Hematopoietic multipotent progenitor cell treated with erythropoietin and hydrocortisone succinate and interleukin-3 and kit ligand, for 4 days (in vitro differentiated cells): Measurements from ENCODE around the gene ADAMTS19.
"Not testable (repeated sequence)": the region's sequence is repeated elsewhere in the genome, so short reads cannot be mapped to it uniquely, and the experiment has no call there.

Experiments
- DNase-seq: peaks from one replicate; pipeline ENCODE4 v3.0.0-alpha.2; 2015

Gene ADAMTS19

DNA sequence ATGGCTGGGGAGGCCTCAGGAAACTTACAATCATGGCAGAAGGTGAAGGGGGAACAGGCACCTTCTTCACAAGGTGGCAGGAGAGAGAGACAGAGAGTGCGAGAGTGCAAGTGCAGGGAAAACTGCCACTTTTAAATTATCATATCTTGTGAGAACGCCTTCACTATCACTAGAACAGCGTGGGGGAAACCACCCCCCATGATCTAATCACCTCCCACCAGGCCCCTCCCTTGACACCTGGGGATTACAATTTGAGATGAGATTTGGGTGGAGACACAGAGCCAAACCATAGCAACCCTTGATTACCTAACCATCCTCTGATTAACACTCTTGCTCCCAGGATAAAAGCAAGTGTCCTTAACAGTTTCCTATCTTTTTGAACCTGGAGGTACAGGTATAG is 21.1 kb downstream of the ADAMTS19 start:
- DNase-seq, result no peak

DNA sequence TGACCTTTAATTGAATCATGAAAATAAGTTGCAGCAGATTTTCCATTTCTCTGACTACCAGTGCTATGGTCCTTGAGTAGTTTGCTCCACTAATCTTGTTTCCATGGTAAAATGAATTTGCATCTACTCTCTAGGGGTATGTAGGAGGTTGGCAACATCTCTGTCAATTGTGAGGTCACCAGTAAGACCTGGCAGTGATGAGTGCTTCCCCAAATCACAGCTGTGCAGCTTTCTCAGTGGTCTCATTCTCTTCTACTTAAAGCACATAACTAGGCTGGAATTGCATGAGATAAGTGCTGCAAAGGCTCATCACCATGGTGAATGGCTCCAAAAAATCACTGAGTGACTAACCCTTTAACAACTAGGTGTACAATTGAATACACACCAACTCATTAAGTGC is 36.3 kb downstream of the ADAMTS19 start:
- DNase-seq, result no peak

DNA sequence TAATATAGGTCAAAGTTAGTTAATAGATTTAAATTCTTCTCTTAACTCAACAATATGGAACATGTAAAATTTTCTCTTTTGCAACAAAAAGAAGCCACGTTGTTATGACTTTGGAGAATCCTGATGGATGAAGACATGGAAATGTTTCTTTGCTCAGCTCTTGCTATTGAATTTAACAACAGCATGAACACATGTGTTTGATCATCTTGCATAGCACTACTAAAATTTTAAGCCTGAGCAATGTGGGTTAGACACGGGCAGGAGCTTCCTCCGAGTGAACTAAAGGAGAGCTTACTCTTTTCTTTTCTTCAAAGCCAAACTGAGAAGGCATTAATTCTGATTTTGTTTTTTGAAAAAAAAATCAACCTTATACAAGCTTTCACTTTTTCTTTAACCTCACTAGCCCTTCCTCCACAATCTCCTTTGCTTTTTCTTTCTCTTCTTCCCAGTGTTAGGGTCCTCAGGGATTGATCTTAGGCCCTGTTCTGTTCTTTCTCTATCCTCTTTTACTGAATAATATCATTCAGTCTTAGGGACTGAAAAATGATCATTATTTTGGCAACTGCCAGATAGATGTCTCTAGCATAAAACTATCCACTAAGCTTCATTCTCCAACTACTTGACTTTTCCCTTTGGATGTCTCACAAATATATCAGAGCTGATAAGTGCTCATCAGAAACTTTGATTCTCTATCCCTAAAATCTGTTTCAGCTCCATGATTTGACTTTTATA is 36.9 kb downstream of the ADAMTS19 start:
- DNase-seq, result no peak

DNA sequence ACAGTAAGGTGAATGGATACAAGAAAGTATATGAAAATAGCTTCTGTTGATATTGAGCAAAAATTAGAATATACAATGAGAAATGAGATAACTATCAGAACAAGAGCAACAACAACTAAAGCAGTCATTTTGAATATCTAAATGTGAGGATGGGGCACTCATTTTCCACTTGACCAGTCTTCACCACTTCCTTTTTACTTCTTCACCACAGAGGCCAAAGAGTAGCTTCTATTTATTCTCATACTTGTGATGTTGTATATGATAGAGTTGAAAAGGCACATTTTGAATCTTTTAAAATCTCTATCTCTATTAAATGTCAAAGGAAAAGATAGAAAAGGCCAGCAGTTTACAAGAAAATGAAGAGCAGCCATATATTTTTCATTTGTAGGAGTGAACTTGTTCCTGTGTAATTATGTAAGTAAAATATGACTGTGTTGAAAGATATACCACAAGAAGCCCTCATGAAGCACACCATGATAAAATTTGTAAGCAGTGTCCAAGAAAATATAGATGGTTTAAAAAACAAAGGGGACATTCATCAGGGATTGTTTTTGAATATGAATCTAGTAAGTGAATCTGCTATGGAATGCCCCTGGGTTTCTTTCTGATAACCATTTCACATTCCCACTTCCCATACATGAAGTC is 39.2 kb downstream of the ADAMTS19 start:
- no peak for DNase-seq

DNA sequence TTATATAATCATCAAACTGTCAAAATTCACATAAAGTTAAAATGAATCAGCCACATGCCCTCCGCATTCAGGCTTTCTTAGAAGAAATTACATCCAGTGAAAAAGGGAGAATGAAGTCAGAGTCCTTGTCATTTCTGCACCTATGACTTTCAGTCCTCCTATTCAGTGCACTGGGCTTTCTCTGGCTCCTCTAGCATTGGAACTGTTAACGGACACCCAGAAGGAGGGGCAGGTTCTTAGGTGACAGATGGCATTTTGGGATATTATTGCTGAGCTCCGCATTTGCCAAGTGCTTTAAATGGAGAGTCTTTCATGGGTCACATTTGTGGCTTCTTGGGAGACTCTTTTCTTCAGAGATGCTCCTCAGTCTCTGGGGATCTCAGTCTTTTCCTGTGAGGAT is 40.0 kb downstream of the ADAMTS19 start:
- DNase-seq, result no peak

DNA sequence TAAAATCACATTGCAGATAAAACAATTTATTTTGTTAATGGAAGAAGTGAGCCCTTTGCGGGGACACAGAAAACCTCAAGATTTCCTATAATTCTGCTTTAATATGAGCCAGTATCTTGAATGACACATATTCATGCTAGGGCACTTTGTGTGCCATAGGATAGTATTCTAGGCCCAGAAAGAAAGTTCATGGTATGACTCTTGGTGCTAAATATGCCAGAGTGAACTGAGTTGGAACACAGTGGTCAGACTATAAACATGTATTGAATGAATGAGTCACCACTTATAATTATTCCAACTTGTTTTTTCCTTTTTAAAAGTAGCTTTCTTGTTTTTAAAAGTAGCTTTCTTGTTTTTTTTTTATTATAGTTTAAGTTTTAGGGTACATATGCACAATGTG is 46.0 kb downstream of the ADAMTS19 start:
- DNase-seq, result no peak

DNA sequence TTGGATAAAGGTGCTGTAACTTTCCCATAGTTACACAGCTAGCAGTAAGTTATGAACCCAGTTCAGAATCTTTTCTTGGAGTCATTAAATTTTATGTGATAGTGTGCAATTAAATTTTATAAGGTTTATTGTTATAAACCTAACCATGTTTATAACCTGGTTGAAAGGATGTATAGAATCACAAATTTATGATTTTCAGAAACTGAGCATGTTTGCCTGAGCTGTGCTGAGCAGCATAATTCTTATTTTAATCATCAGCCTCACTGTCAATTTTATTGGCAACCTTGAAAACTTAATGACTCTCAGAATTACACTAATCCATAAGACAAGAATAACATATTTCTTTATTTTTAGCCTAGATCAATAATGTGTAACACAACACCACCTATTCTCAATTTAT is 46.9 kb downstream of the ADAMTS19 start:
- no peak for DNase-seq

DNA sequence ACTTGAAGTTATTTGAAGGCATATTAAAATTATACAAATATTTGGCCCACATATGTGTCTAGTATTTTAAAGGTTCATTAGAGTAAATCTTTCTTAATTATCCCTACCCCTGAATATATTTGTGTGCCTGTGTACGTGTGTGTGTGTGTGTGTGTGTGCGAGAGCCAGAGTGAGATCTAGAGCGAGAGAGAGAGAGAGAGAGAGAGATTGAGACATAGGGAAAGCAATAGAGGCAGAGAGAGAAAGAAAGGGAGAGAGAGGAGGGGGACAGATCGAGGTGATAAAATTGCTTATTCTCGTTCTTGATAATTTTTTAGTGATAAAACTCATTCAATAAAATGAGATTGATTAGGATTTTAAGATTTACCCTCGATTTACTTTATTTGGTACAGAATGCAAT is 47.4 kb downstream of the ADAMTS19 start:
- no peak for DNase-seq

DNA sequence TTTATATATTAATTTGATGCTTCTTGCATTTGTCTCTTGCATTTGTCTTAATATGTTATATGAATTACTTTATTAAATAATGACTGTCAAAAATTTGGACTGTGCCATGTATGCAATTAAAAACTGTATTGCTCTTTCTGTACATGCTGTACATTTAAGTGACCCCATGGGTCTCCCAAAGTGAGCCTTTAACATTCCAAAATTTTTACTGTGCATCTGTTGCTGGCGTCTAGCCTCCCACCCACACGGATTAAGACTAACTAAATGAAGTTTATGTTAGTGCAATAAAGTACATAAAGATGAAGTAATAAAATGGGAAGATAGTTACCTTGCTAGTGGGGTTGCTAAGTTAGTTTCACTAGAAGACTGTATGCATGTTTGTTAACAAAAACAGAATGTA is 48.5 kb downstream of the ADAMTS19 start:
- DNase-seq, result no peak

DNA sequence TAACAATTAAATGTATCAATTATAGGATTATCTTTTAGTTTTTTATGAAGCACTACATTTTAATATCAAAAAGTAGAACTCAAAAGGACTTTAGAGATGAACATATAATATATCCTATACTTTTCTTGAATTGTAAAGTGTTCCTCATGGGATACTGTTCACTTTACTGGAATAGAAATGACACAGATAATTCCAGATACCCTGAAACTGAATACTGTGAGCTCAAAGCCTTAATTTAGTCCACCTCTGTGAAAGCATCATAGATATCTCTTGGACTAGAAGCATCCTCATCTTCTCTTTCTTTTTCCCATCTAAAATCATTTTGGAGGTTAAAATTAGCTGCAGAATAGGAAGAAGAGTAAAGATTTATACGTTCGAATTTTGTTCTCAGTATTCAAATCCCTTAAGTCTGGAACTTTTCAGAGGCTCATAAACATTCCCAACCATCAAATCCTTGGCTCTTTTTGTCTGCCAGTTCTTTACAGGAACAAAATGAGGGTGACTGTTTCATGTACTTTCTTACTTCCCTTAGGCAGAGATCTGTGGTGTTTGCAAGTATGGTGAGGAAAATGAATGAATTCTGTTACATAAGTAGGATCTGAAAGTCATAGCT is 49.4 kb downstream of the ADAMTS19 start:
- no peak for DNase-seq

DNA sequence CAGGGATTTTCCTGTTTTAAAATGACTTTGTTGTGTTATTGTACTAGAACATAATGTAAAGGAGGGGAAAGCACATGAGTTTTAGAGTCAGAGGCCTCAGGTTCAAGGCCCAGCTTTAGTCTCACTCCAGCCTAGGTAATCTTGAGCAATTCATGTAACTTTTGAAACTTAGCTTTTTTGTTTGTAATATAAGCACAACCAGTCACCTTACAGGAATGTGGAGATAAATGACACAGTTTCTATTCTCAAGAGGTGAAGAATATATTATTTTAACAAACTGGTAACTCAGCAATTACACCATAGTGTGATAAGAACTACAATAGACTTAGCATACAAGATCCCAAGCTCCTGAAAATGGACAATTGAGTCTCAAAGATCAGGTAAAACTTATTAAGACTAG is 51.2 kb downstream of the ADAMTS19 start:
- DNase-seq, result no peak

DNA sequence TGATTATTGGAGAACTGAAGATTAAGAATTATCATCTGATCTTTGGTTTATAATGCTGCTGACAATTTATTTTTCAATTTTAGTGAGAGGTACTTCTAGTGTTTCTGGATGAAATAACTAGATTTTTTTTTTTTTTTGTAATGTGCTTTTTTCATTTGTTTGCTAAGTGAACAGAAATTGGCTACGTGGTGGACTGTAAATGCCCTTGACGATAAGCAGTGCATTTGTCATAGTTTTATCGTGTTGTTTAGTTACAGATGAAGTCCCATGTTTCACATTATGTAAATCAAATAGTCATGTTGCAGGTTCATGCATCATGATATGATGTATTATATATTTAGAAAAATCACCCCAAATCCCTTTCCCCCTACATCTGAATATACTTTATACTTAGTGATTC is 81.0 kb downstream of the ADAMTS19 start:
- no peak for DNase-seq

DNA sequence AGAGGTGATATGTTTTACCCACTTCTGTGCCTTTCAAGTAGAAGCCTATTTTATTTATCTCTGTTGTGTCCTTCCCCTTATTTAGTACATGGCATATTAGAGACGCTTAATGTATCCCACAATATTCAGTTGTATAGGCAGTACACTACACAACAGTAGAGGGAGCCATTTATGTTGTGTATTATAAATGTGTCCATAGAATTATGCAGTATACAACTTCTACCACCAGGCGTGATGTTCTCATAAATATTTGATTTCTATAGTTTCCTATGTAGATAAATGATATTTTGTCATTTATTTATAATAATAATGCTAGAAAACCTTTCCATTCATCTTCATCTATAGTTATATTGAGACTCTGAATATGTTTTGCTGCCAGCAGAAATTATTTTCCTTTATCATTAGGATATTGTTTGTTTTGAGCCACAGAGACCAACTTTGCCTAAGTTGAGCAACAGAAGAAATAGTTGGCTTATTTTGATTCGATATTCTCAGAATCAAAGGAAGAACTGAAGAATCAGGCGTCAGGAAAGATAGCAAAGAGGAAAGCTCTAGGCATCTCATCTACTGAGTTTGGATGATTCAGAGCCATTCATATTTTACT is 81.7 kb downstream of the ADAMTS19 start:
- DNase-seq, result peak; percentile 73

DNA sequence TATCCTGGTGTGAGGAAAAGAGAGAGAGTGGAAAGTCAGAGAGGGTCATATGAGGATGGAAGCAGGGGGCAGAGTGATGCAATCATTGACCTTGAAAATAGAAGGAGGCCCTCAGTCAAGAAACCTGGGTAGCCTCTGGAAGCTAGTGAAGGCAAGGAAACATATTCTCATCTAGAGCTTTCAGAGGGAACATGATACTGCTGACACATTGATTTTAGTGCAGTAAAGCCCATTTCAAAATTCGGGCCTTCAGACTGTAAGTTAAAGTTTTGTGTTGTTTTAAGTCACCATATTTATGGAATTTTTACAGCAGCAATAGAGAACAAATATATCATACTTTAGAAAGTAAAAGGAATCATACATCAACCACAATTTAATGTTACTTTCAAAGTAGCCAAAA is 87.0 kb downstream of the ADAMTS19 start:
- DNase-seq, result no peak

DNA sequence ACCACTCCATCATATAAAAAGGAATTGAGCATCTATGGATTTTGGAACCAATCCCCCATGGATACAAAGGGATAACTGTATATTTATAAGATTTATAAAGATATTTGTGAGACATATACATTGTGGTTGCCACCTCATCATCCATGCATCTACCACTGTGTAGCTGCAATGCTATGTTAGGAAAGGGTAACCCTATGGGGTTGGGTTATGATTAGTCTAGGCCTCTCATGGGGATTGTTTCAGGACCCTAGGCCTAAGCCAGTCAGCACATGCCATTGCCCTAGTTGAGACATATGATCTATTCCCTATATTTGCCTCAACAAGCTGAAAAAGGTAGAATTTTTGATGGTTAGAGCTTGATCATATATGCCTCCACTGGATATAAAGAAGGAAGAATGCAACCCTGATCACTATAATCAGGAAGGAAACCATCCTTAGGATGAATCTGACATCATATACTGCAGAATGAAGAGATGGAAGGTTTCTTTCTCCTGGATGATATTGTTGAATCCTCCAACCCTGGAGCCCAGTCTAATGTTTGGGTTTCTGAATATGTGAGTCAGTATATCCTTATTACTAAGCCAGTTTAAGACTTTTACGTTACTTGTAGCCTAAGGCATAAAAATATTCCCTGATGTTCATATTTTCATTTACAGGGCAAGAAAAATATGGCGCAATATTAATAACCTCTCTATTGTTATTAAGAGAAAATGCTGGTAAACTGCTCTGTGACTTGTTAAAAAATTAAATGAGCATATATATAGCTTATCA is 94.2 kb downstream of the ADAMTS19 start:
- no peak for DNase-seq

DNA sequence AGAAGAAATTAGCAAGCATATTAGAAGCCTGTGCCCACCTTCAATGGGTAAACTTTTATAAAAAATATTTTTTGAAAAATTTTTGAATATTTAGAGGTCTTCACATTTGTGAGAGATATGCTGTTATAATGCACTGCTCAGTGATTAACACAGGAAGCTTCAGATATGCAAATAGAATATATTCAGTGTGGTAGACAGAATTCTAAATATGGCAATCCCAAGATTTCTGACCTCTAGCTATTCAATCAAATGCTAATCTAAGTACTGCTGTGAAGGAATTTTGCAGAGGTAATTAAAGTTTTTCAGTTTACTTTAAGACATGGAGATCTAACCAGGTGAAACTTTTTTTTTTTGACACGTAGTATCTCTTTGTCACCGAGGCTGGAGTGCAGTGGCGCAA is 103.5 kb downstream of the ADAMTS19 start:
- DNase-seq, result no peak

DNA sequence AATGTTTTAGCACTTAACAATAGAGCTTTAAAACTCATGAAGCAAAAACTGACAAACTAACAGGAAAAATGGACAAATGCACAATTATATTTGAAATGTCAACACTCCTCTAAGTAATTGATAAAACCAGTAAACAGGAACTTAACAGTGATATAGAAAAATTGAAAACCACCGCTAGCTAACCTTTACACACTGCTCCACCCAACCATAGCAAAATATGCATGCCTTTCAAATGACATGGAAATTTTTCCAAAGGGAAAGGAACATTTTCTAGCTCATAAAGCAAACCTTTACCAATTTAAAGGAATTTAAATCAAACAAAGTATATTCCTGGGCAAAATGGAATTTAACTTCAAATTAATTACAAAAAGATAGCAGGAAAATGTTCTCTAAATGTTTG is 109.2 kb downstream of the ADAMTS19 start:
- no peak for DNase-seq

DNA sequence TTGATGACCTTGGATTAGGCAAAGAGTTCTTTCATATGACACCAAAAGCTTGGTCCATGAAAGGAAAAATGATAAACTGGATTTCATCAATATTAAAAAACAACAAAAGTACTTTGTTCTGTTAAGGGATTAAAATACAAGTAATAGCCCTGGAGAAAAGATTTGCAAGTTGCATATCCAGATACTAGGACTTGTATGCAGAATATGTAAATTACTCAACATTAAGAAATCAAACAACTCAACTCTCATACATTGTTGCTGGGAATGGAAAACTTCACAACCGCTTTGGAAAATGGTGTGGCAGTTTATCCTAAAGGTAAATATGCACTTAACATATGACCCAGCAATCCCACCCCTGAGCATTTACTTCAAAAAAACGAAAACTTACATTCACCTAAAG is 112.0 kb downstream of the ADAMTS19 start:
- no peak for DNase-seq

DNA sequence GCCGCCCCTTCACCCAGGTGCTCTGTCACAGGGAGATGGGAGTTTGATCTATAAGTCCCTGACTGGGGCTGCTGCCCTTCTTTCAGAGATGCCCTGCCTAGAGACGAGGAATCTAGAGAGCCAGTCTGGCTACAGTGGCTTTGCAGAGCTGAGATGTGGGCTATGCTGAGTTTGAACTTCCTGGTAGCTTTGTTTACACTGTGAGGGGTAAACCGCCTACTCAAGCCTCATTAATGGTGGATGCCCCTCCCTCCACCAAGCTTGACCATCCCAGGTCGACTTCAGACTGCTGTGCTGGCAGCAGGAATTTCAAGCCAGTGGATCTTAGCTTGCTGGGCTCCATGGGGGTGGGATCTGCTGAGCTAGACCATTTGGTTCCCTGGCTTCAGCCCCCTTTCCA is 124.4 kb downstream of the ADAMTS19 start:
- DNase-seq, result not testable (repeated sequence)

DNA sequence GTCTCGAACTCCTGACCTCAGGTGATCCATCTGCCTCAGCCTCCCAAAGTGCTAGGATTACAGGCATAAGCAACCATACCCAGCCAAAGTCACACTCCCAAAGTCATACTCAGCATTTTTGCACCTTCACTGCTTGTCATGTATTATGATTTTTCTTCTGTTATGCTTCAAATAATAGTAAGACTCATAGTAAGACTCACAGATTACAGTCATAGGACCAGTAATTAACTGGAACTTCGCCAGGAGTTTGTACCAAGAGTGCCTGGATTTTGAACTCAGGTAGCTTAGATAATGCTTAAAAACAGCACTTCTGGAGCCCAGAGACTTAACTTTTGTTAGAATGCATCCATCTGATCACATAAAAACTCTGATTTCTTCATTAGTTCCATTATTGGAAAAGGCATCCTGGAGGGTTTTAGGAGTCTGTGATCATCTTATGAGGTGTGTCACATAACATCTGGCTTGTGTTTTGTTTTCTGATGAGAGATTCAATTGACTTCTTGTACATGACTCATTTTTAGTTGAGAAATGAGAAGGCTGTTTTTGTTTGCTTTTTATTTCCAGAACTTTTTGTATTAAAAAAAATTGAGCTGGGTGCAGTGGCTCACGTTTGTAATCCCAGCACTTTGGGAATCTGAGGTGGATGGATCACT is 131.5 kb downstream of the ADAMTS19 start:
- DNase-seq, result no peak

DNA sequence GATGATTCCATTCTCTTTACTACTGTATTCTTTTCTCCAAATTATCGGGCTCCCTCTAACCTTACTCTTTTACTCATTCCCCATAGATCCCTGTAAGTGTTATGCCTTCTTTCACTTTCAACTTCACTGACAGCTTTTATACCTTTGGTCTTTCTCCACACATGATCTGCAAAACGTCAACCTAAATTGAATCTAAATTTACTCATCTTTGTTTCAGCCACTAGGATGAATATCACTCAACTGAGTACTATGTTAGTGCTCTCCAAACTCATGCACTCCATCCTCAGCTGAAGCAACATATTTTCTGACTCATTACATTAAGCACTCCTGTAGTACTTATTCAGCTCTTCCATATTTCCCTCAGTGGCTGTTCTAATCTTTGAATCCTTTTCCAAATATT is 133.4 kb downstream of the ADAMTS19 start:
- DNase-seq, result no peak

DNA sequence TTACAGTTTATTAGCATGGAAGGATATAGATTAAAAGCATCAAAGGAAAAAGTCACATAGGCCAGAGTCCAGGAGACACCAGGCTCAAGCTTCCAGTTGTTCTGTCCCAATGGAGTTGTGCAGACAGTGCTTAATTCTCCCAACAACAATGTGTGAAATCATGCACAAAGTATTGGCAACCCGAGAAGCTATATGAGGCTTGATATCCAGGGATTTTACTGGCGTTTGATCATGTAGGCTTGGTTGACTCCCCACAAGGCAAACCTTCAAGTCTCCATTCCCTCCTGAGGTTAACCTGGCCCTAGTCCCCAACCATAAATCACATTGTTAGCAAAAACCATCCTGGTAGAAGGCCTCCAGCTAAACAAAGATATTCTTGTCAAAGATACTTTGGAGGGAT is 141.5 kb downstream of the ADAMTS19 start:
- DNase-seq, result no peak

DNA sequence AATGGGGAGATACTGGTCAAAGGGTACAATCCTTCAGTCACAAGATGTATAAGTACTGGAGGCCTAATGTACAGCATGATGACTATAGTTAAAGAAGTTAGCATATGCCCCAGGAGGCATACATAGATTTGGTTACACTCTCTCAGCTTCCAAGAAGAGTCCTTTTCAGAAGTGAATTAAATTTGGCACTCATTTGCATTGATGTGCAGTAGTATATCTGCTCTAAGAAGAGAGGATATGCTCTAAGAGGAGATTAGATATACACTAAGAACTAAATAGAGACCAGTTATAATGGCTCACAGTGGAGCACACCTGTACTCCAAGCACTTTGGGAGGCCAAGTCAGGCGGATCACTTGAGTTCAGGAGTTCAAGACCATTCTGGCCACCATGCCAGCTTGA is 148.3 kb downstream of the ADAMTS19 start:
- DNase-seq, result no peak
